GM18861 (cell line): Measurements from ENCODE around the gene PLEKHM1.

Experiments used
- ATAC-seq: cut with Tn5 transposase; IDR thresholded peaks from one replicate; pipeline ENCODE4 v1.9.1; 2021; ENCODE audit not compliant: unreplicated experiment

PLEKHM1 gene

GRCh38 chr17:45402916-45403315, 87.6 kb downstream of the PLEKHM1 start:
- no peak for ATAC-seq

DNA sequence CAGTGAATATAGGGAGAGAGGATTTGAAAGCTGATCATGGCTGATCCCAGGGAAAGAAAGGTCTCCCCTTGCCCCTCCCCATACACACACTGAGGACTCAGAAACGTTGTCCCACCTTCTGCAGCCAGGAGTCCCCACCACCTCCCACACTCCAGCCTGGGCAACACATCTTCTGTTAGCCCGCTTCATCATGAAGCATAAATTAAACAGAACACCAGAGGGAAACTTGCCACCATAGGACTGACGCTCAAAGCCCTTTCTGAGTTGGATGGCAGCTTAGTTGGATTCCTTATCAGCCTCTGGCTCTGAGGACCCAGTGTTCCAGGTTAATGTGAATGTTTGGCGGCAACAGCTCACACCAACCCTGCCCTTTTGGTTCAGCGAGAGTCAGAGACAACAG, 91.7 kb downstream of the PLEKHM1 start:
- ATAC-seq = no peak

DNA sequence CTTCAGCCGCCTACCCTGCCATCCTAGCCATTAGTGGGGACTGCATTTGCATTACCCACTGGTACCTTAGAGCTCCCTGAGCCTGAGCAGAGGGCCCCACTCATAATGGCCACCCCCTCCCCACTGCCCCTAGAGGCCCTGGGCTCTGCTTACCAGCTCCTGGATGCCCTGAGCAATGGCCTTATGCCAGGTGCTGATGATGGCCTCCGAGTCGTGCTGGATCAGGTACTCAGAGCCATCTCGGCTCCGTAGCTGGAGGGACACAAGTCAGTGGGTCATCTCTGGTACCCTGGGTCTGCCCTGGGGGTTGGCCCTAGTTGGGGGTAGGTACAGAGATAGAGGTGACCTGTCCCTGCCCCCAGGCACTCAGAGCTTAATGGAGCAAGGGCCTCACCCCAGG, 92.7 kb downstream of the PLEKHM1 start:
- ATAC-seq = no peak

GRCh38 chr17:45396496-45397205, 93.9 kb downstream of the PLEKHM1 start:
- ATAC-seq = no peak

DNA sequence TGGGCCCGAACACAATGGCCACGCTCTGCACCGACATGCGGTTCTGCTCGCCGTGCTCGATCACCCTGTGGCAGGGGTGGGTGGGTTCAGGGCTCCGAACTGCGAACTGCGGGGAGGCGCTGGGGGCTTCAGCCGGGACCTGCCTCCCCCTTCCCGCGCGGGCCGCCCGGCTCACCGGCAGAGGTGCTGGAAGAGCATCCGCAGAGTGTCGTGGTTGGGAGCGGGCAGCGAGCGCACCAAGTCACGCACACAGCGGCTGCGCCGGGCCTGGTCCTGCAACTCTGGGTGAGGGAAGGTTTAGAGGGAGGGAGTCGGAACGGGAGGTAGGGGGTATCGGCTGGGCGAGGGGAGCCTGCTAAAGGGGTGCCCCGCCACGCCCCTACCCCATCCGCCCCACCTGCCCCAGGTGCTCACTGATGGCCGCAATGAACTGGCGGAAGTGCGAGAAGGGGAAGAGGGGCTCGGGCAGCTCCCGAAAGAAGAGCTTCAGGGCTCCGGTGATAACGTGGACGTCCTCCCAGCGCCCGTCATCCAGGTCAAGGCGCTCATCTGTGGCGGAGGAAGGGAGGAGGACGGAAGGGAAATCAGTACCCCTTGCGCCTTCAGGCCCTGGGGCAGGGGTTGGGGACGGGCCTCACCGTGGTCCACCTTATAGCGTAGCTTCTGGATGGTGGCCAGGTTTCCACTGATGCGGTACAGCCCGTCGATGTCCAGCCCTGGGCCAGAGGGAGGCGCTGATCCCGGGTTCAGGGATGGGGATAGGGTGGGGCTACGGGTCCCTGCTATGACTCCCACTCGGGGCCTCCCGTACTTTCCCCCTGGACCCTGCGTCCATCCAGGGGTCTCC, 94.7 kb downstream of the PLEKHM1 start:
- no peak for ATAC-seq

GRCh38 chr17:45394913-45395568, 95.5 kb downstream of the PLEKHM1 start:
- ATAC-seq = no peak

- no peak for ATAC-seq
Observed at GRCh38 chr17:45394564-45394912, 96.0 kb downstream of the PLEKHM1 start.

DNA sequence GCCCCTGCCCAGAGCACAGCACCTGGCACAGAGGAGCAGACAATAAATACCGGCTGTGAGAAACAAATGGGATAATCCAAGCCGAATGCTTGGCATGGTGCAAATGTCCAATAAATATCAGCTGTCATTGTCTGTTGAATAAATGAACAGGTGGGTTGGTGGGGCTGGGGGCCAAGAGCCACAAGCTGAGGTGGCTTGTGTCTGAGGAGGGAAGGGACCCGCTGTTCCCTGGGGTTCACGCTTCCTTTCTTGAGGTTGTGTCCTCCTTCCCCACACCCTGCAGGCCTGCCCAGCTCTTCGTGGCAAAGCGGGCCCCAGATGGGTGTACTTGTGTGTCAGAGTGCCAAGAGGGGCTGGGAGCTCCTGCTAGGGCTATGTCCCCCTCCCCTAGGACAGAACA, 96.4 kb downstream of the PLEKHM1 start:
- ATAC-seq = no peak

DNA sequence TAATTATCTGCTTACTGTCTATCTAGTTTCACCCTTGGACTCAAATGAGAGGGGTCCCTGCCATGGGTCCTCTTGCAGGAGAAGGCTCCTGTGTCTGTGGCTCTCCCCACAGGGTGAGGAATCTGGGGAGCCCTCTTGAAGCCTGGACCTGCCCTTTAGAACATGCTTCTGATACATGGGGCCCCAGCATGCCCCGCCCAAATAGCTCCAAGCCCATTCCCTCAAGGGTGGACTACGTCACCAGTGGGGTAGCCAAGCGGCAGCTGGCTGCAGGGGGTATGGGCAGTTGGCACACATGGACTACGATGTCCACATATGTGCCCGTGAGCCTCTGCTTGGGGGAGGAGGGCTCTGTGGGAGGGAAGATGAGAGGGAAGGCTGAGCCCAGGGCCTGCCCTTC, 97.1 kb downstream of the PLEKHM1 start:
- ATAC-seq = no peak

DNA sequence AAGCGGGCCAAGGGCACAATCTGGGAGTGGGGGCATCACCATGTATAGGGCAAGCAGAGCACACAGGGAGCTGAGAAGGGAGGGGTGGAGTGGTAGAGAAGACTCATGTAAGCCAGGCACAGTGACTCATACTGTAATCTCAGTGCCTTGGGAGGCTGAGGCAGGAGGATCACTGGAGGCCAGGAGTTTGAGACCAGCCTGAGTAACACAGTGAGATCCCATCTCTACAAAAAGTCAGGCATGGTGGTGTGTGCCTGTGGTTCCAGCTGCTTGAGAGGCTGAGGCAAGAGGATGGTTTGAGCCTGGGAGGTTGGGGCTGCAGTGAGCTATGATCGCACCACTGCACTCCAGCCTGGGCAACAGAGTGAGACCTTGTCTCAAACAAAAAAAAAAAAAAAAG, 98.6 kb downstream of the PLEKHM1 start:
- ATAC-seq = no peak

DNA sequence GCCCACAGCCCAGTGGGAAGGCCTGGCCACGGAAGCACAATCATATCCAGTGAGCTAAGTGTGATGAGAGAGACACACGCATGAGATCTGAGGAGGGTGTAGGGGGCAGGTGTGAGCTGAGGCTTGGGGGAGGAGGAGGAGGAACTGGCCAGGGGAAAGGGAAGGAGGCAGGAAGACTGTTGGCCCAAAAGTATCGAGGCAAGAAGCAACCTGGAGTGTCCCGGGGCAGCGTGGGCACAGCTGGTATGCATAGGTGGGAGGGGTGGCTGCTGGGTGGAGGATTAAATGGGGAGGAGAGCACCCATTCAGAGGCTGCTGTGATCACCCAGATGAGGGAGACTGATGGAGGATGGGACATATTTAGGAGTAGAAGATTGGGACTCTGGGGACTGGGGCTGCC, 99.2 kb downstream of the PLEKHM1 start:
- ATAC-seq = no peak

- ATAC-seq = no peak
Observed at GRCh38 chr17:45389354-45389753, 101.2 kb downstream of the PLEKHM1 start.

DNA sequence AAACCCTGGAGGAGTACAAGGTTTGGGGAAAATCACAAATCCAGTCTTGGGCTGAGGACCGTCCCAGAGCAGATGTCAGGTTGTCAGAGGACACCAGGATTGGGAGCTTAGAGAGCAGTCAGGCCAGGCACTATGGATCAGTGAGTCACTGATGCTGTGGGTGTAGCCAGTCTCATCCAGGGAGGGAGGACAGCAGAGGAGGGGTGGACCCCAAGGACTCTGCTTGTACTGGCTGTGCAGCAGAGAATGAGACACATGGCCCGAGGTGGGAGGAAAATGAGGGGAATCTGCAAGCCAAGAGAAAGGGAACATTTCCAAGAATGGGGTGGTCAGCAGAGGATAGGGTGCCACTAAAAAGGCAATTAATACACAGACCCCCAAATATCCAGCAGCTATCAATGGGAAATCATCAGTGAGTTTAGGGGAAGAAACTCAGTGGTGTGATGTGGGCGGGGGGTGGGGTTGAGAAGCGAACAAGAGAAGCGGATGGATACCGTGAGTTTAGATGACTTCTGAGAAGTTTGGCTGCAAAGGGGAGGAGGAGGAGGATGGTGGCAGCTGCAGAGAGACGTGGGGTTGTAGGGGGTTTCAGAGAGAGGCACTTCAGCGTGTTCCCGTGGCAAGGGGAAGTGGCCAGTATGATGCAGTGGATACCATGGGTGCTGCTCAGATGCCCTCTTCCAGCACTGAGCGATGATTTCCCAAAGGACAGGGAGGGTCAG, 101.8 kb downstream of the PLEKHM1 start:
- no peak for ATAC-seq

DNA sequence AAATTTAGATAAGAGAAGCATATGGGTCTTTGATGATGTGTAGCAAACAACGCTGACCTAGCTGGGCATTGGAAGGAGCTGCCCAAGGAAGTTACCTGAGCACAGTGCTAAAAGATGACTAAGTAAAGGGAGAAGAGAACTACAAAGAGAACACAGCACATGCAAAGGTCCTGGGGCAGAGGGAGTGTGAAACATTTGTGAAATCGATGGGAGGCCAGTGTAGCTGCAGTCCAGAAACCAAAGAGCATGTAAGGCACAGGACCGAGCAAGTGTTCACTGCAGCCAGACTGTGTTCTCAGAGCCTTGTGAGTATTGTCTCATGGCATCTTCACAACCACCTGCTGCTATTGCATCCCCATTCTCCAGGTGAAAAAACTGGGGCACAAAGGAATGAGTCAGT, 102.8 kb downstream of the PLEKHM1 start:
- ATAC-seq = no peak

DNA sequence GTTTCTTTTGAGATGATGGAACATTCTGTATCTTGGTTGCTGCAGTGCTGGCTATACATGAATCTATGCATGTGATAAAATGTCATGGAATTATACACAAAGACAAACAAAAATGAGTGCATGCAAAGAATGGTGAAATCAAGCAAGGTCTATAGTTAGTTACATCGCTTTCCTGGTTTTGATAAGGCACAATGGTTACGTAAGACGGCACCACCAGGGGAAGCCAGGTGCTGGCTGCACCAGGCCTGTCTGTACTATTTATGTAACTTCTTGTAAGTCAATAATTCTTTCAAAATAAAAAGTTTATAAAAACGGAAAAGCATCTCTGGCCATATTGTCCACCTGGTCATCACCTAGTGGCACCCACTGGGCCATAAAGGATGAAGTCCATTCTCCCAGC, 104.3 kb downstream of the PLEKHM1 start:
- ATAC-seq = no peak
